ENCODE results near the gene PRR30. TPM values are rescaled to one million over a fixed set of nuclear protein-coding genes. Genes with fewer than 3 reads are reported as not detected.

Gene PRR30
- total and polyA plus RNA-seq, 2 of the 4 experiments (the other 2 are of a cell fraction): not detected

DNA sequence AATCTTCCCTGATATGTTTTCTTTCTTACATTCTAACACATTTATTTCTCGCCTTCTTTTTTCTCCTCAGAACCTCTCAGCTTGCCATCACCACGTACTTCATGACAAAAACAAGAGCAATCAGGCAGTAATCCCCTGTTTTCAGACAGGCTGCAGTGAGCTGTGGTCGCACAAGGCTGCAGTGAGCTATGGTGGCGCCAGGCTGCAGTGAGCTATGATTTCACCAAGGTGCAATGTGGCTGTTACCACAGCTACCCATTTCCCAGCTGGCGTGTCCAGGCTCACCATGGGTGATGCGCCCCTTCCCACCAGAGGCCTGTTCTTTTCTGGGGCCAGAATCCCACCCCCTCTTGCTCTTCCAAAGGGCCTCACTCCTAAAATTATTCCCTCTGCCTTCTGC lies 35.4 kb upstream of the PRR30 start:
- TF ChIP-seq NFE2L2 (IDR thresholded peaks at IDR 0.05; ENCODE audit: low read depth, low read length): no peak
- TF ChIP-seq RFX5 (IDR thresholded peaks at IDR 0.05; ENCODE audit: low read depth, low read length): no peak
- no peak for TF ChIP-seq USF2 (IDR thresholded peaks at IDR 0.05; ENCODE audit: low read depth, low read length)
- TF ChIP-seq CEBPB (IDR thresholded peaks at IDR 0.05; ENCODE audit: low read depth, low read length): no peak
- no peak for TF ChIP-seq MAZ (IDR thresholded peaks at IDR 0.05; ENCODE audit: borderline replicate concordance, low read depth, low read length)
- no peak for TF ChIP-seq SMC3 (IDR thresholded peaks at IDR 0.05; ENCODE audit: low read depth, low read length)
- no peak for TF ChIP-seq RAD21 (IDR thresholded peaks at IDR 0.05; ENCODE audit: low read length)
- H4K20me1 ChIP-seq (ENCODE audit: insufficient read depth, low read length): no peaks in the 10 kb centered on the region
- no peak overlapping the region for H2BK20ac ChIP-seq (ENCODE audit: low read depth, low read length)
- H3K27me3 ChIP-seq (ENCODE audit: control insufficient read depth, insufficient read depth, low read length): peaks cover 54% of the 10 kb centered on the region
- dilution Hi-C loops (cut with HindIII; ENCODE audit: low sequenced_read_pairs, unreplicated experiment): no loop called here
- ATAC-seq (ENCODE audit: low read depth) (no peak), DNase-seq (no peak)
- H2BK15ac ChIP-seq (ENCODE audit: low read depth, low read length): no peak overlapping the region
- H3K9ac ChIP-seq (ENCODE audit: low read depth, low read length): no peak overlapping the region
- H3K4me3 ChIP-seq (ENCODE audit: insufficient read depth, low read depth, low read length): no peak overlapping the region
- no peaks in the 10 kb centered on the region for H3K4me1 ChIP-seq (ENCODE audit: control insufficient read depth, insufficient read depth, low read length)
- H2AK9ac ChIP-seq (replicated peaks; ENCODE audit: low read depth, low read length, poor library complexity): peak overlapping the region; percentile 44
- H2AFZ ChIP-seq (replicated peaks; ENCODE audit: low read length, poor library complexity): no peak overlapping the region
- H4K8ac ChIP-seq (ENCODE audit: low read depth in 2 of 2, low read length in 2 of 2): no peak overlapping the region
- in situ Hi-C loops (cut with MboI; ENCODE audit: low sequenced_read_pairs): no loop called here
- CTCF ChIA-PET: interaction anchor here (0.6 to 0.7 kb wide), 2 partner anchors 20 to 75 kb away, joined by 3 read pairs; no protein-coding TSS in a partner anchor
- WGBS, 2 experiments (ENCODE audit: extremely low coverage in 2 of 2, insufficient read length in 1 of 2): 71% methylated on average over 4 of the region's 6 CpGs; no CpG with 5 or more reads in 1 of the 2 experiments
- H4K91ac ChIP-seq (ENCODE audit: insufficient read depth, low read depth, low read length): no peak overlapping the region
- no peaks in the 10 kb centered on the region for H3K9me3 ChIP-seq (ENCODE audit: control insufficient read depth, insufficient read depth, low read length)
- no peak overlapping the region for H2BK5ac ChIP-seq (ENCODE audit: low read depth, low read length, poor library complexity, severe bottlenecking)
- H3K79me1 ChIP-seq (ENCODE audit: low read depth in 1 of 2, low read length in 2 of 2): no peaks in the 10 kb centered on the region
- H3K14ac ChIP-seq (replicated peaks; ENCODE audit: low read depth, low read length): no peak overlapping the region
- intact Hi-C loops (cut with micrococcal nuclease): no loop called here
- no peak overlapping the region for H3K56ac ChIP-seq (ENCODE audit: extremely low read depth, insufficient read depth, low read length)
- H2BK120ac ChIP-seq (ENCODE audit: low read depth, low read length): no peak overlapping the region
- no peak overlapping the region for H3K4ac ChIP-seq (ENCODE audit: low read depth, low read length)
- H3K23ac ChIP-seq (ENCODE audit: low read depth, low read length): no peak overlapping the region
- H4K5ac ChIP-seq (ENCODE audit: low read depth, low read length): no peak overlapping the region
- BruUV-seq (replicated peaks): no TSS peak
- POLR2A ChIA-PET (ENCODE audit: unreplicated experiment): no interaction called here
- no peak overlapping the region for H3K27ac ChIP-seq (ENCODE audit: insufficient read depth, low read length)
- H3K18ac ChIP-seq (ENCODE audit: low read depth, low read length): no peak overlapping the region
- H3K36me3 ChIP-seq (ENCODE audit: control insufficient read depth, insufficient read depth, low read length): no peaks in the 10 kb centered on the region
- no peak overlapping the region for H3K4me2 ChIP-seq (ENCODE audit: low read depth, low read length)
- H2AK5ac ChIP-seq (ENCODE audit: low read depth, low read length): no peak overlapping the region
- H3K9me1 ChIP-seq (ENCODE audit: insufficient read depth, low read length): no peaks in the 10 kb centered on the region

All from IMR-90 (cell line).